Fibroblast of lung (primary cell): Measurements from ENCODE around the gene RDH14. TPM values are rescaled to one million over a fixed set of nuclear protein-coding genes. Genes with fewer than 3 reads are reported as not detected.

ENCODE experiments used
- DNase-seq, 2 donors: peaks; one replicate each; pipeline versions ENCODE4 v3.0.0 to v3.0.0-alpha.2; 2010; ENCODE audit warnings: low read depth in 2 of 2
- H2AFZ ChIP-seq: 2 replicates; pipeline ENCODE4 v1.5.1; 2012; ENCODE audit warnings: low read length, control low read depth, inconsistent platforms
- H3K27ac ChIP-seq: 2 replicates; pipeline ENCODE4 v1.5.1; 2011; ENCODE audit warnings: low read length, control low read depth; ENCODE audit not compliant: insufficient read depth
- H3K27me3 ChIP-seq: 2 replicates; pipeline ENCODE4 v1.5.1; 2011; ENCODE audit warnings: mild to moderate bottlenecking, low read length; ENCODE audit not compliant: control insufficient read depth, insufficient read depth
- H3K36me3 ChIP-seq: 2 replicates; pipeline ENCODE4 v1.5.1; 2011; ENCODE audit warnings: low read length; ENCODE audit not compliant: control insufficient read depth, insufficient read depth
- H3K4me1 ChIP-seq: 2 replicates; pipeline ENCODE4 v1.5.1; 2011; ENCODE audit warnings: low read length; ENCODE audit not compliant: control insufficient read depth, insufficient read depth; ENCODE audit errors: extremely low read depth
- H3K4me2 ChIP-seq: 2 replicates; pipeline ENCODE4 v1.5.1; 2011; ENCODE audit warnings: low read length, control low read depth; ENCODE audit not compliant: insufficient read depth; ENCODE audit errors: extremely low read depth
- H3K4me3 ChIP-seq, 4 experiments: fragments of 200-600 bp in 1 of 4; sonication (generic) in 1 of 4; replicated peaks in 1 of 4; 2 replicates each; pipeline ENCODE4 v1.5.1; 2011 to 2016; ENCODE audit warnings: low read length in 4 of 4, low read depth in 3 of 4, mild to moderate bottlenecking in 3 of 4, control low read depth in 2 of 4, inconsistent platforms in 1 of 4, mixed read lengths in 1 of 4; ENCODE audit not compliant: insufficient read depth in 1 of 4; ENCODE audit errors: control extremely low read depth in 1 of 4
- H3K79me2 ChIP-seq: 2 replicates; pipeline ENCODE4 v1.5.1; 2012; ENCODE audit warnings: mild to moderate bottlenecking, low read length, inconsistent platforms; ENCODE audit not compliant: control insufficient read depth, insufficient read depth
- H3K9ac ChIP-seq: 2 replicates; pipeline ENCODE4 v1.5.1; 2011; ENCODE audit warnings: mild to moderate bottlenecking, low read length, control low read depth; ENCODE audit not compliant: insufficient read depth
- H3K9me3 ChIP-seq: 2 replicates; pipeline ENCODE4 v1.5.1; 2012; ENCODE audit warnings: low read depth, low read length; ENCODE audit not compliant: control insufficient read depth, insufficient read depth
- H4K20me1 ChIP-seq: 2 replicates; pipeline ENCODE4 v1.5.1; 2011; ENCODE audit warnings: low read length; ENCODE audit not compliant: control insufficient read depth, insufficient read depth; ENCODE audit errors: extremely low read depth
- CTCF ChIP-seq, 2 donors: IDR thresholded peaks in 1 of 2; conservative IDR thresholded peaks in 1 of 2; 1 replicate in 1 of 2; 2 replicates in 1 of 2; pipeline ENCODE4 v1.5.1; 2011 to 2012; ENCODE audit warnings: low read length in 2 of 2, control low read depth in 1 of 2, inconsistent platforms in 1 of 2, low read depth in 1 of 2, mild to moderate bottlenecking in 1 of 2
- EZH2 ChIP-seq: IDR thresholded peaks from 2 replicates; pipeline ENCODE4 v1.5.1; 2012; ENCODE audit warnings: low read length, control low read depth, mild to moderate bottlenecking; ENCODE audit errors: missing control alignments
- polyA plus RNA-seq, 2 donors: library from polyadenylated mRNA; depleted of rRNA in 1 of 2; stranded (reverse) in 1 of 2; unstranded in 1 of 2; fragments of >200 nt; gene quantifications; 2 replicates each; pipeline ENCODE4 v1.2.1, GENCODE V29; 2011 to 2012; ENCODE audit warnings: missing spikeins in 1 of 2
- total RNA-seq: library from RNA; depleted of rRNA; stranded (reverse); fragments of >200 nt; gene quantifications from 2 replicates; pipeline ENCODE4 v1.2.1, GENCODE V29; 2014

RDH14 gene
- total and polyA plus RNA-seq, 2 donors (not counting 1 experiment from before 2014, with no cell fraction given), result 26.6 to 28.6 TPM

GRCh38 chr2:18525852-18526251, 34.6 kb downstream of the RDH14 start:
- Histone ChIP-seq H3K36me3 (no peaks in the 10 kb centered on the region), H3K27me3 (no peaks in the 10 kb centered on the region), H4K20me1 (no peaks in the 10 kb centered on the region), H3K27ac (no peak overlapping the region), H3K9ac (no peak overlapping the region), H3K4me2 (no peak overlapping the region), H3K4me1 (no peaks in the 10 kb centered on the region), H3K9me3 (no peaks in the 10 kb centered on the region), H2AFZ (no peak overlapping the region), H3K4me3 (no peak overlapping the region), H3K79me2 (no peaks in the 10 kb centered on the region)
- DNase-seq, result no peak
- TF ChIP-seq EZH2 (no peak), CTCF (conservative IDR thresholded peaks at IDR 0.05 in 1 of 2, IDR thresholded peaks at IDR 0.05 in 1 of 2; ENCODE audit: low read depth in 1 of 2, low read length in 2 of 2) (no peak)

- peaks cover 2% of the 10 kb centered on the region for H3K4me1 ChIP-seq
- H3K79me2 ChIP-seq, result no peaks in the 10 kb centered on the region
- no peak overlapping the region for H3K27ac ChIP-seq
- no peaks in the 10 kb centered on the region for H3K36me3 ChIP-seq
- no peak overlapping the region for H3K4me3 ChIP-seq
- TF ChIP-seq EZH2 (no peak), CTCF (conservative IDR thresholded peaks at IDR 0.05 in 1 of 2, IDR thresholded peaks at IDR 0.05 in 1 of 2; ENCODE audit: low read depth in 1 of 2, low read length in 2 of 2) (no peak)
- no peak for DNase-seq
- no peak overlapping the region for H3K9ac ChIP-seq
- no peaks in the 10 kb centered on the region for H4K20me1 ChIP-seq
- no peaks in the 10 kb centered on the region for H3K27me3 ChIP-seq
- H3K9me3 ChIP-seq, result no peaks in the 10 kb centered on the region
- H3K4me2 ChIP-seq, result no peak overlapping the region
- H2AFZ ChIP-seq, result no peak overlapping the region
These were observed 35.2 kb downstream of the RDH14 start for GRCh38 chr2:18525236-18525635.

- peak in 1 of 2 donors; percentile 54 for DNase-seq
These were observed 37.8 kb downstream of the RDH14 start for GRCh38 chr2:18522484-18523146.

More at GRCh38 chr2:18522484-18523146, 37.8 kb downstream of the RDH14 start:
- Histone ChIP-seq H3K4me2 (no peak overlapping the region), H3K9me3 (no peaks in the 10 kb centered on the region), H3K27ac (no peak overlapping the region), H3K79me2 (no peaks in the 10 kb centered on the region), H3K36me3 (no peaks in the 10 kb centered on the region), H3K9ac (no peak overlapping the region), H4K20me1 (no peaks in the 10 kb centered on the region), H2AFZ (no peak overlapping the region), H3K4me1 (peaks cover 12% of the 10 kb centered on the region), H3K4me3 (no peak overlapping the region), H3K27me3 (no peaks in the 10 kb centered on the region)
- no peak for TF ChIP-seq EZH2
- no peak for TF ChIP-seq CTCF (conservative IDR thresholded peaks at IDR 0.05 in 1 of 2, IDR thresholded peaks at IDR 0.05 in 1 of 2; ENCODE audit: low read depth in 1 of 2, low read length in 2 of 2)
